SK-N-SH (cell line): ENCODE results near the gene IL6ST. TPM values are rescaled to one million over a fixed set of nuclear protein-coding genes. Genes with fewer than 3 reads are reported as not detected.

Source experiments
- CTCF ChIA-PET: fragments of 300-600, 350-600 bp; formaldehyde crosslinking; extraction: SDS; loops from one replicate; lab custom pipeline; 2021; lab: Yijun Ruan, JAX
- POLR2A ChIA-PET: fragments of 350-600 bp; sonication (Branson Sonifier 250); formaldehyde crosslinking; extraction: SDS; loops from one replicate; lab custom pipeline; 2020; ENCODE audit warnings: antibody characterized with exemption, inconsistent platforms; lab: Yijun Ruan, JAX
- DNase-seq: peaks from one replicate; pipeline ENCODE4 v3.0.0; 2012
- H2AFZ ChIP-seq: fragments of 200-600 bp; sonication (generic); 2 replicates; pipeline ENCODE4 v1.8.1; 2016; ENCODE audit warnings: antibody characterized with exemption, mild to moderate bottlenecking, low read depth
- H3F3A ChIP-seq: fragments of 200-600 bp; sonication (generic); replicated peaks from 2 replicates; pipeline ENCODE3; 2016; ENCODE audit warnings: antibody characterized with exemption, mild to moderate bottlenecking; ENCODE audit not compliant: insufficient read depth
- H3K27ac ChIP-seq, 2 experiments: fragments of 200-500 bp in 1 of 2; fragments of 200-600 bp in 1 of 2; sonication (Bioruptor generic) in 1 of 2; sonication (generic), shearing (Covaris generic) in 1 of 2; 2 replicates each; pipeline versions ENCODE4 v1.5.1 to v1.6.1; 2014 to 2016; ENCODE audit warnings: low read depth in 2 of 2, inconsistent platforms in 1 of 2, low read length in 1 of 2, mild to moderate bottlenecking in 1 of 2, mixed read lengths in 1 of 2
- H3K27me3 ChIP-seq: fragments of 200-600 bp; sonication (generic), shearing (Covaris generic); 2 replicates; pipeline ENCODE4 v1.6.1; 2016; ENCODE audit warnings: mixed run types; ENCODE audit not compliant: insufficient read depth
- H3K36me3 ChIP-seq, 2 experiments: fragments of 200-500 bp in 1 of 2; fragments of 200-600 bp in 1 of 2; sonication (Bioruptor generic) in 1 of 2; sonication (generic) in 1 of 2; replicated peaks in 1 of 2; 2 replicates each; pipeline versions ENCODE3 to v1.5.1; 2014 to 2016; ENCODE audit warnings: low read length in 1 of 2, mild to moderate bottlenecking in 1 of 2; ENCODE audit not compliant: insufficient read depth in 2 of 2, control insufficient read depth in 1 of 2
- H3K4me1 ChIP-seq, 2 experiments: fragments of 200-500 bp in 1 of 2; fragments of 200-600 bp in 1 of 2; sonication (Bioruptor generic) in 1 of 2; sonication (generic), shearing (Covaris generic) in 1 of 2; 2 replicates each; pipeline versions ENCODE4 v1.5.1 to v1.6.1; 2014 to 2016; ENCODE audit warnings: low read depth in 1 of 2, low read length in 1 of 2, mixed run types in 1 of 2; ENCODE audit not compliant: insufficient read depth in 2 of 2, control insufficient read depth in 1 of 2
- H3K4me2 ChIP-seq: fragments of 200-600 bp; sonication (generic), shearing (Covaris generic); 2 replicates; pipeline ENCODE4 v1.6.1; 2017; ENCODE audit warnings: mixed run types
- H3K4me3 ChIP-seq, 2 experiments: fragments of 200-500 bp in 1 of 2; fragments of 200-600 bp in 1 of 2; sonication (Bioruptor generic) in 1 of 2; sonication (generic), shearing (Covaris generic) in 1 of 2; 2 replicates each; pipeline versions ENCODE4 v1.5.1 to v1.8.1; 2014 to 2016; ENCODE audit warnings: low read depth in 2 of 2, inconsistent platforms in 1 of 2, low read length in 1 of 2, mild to moderate bottlenecking in 1 of 2, mixed read lengths in 1 of 2, moderate library complexity in 1 of 2
- H3K79me2 ChIP-seq: fragments of 200-600 bp; sonication (generic); 2 replicates; pipeline ENCODE4 v1.8.1; 2017; ENCODE audit warnings: mild to moderate bottlenecking; ENCODE audit not compliant: insufficient read depth
- H3K9ac ChIP-seq: fragments of 200-600 bp; sonication (generic); 2 replicates; pipeline ENCODE4 v1.6.1; 2017; ENCODE audit warnings: mixed run types
- H3K9me2 ChIP-seq: fragments of 200-600 bp; sonication (generic); 2 replicates; pipeline ENCODE4 v1.6.1; 2017; ENCODE audit warnings: mixed run types
- H3K9me3 ChIP-seq: fragments of 200-600 bp; sonication (generic); 2 replicates; pipeline ENCODE4 v1.6.1; 2017; ENCODE audit warnings: mixed run types, mild to moderate bottlenecking, moderate library complexity
- H4K20me1 ChIP-seq: fragments of 200-600 bp; sonication (generic); 2 replicates; pipeline ENCODE4 v1.6.1; 2017; ENCODE audit warnings: mild to moderate bottlenecking, mixed run types; ENCODE audit not compliant: insufficient read depth
- ELF1 ChIP-seq: IDR thresholded peaks from 2 replicates; pipeline ENCODE4 v1.4.0; 2012
- EP300 ChIP-seq, 2 experiments: IDR thresholded peaks; 2 replicates each; pipeline versions ENCODE4 v1.4.0 to v1.6.1; 2012; ENCODE audit warnings: borderline replicate concordance in 1 of 2, low read depth in 1 of 2, low read length in 1 of 2
- GABPA ChIP-seq: IDR thresholded peaks from 2 replicates; pipeline ENCODE4 v1.4.0; 2012; ENCODE audit warnings: low read depth, mild to moderate bottlenecking
- GATA2 ChIP-seq: sonication (generic); formaldehyde crosslinking; IDR thresholded peaks from 2 replicates; pipeline ENCODE4 v1.5.0; 2020; ENCODE audit warnings: mild to moderate bottlenecking, missing genetic modification reagents
- IRF3 ChIP-seq: fragments of 150-350 bp; IDR thresholded peaks from 2 replicates; pipeline ENCODE4 v1.6.1; 2016; ENCODE audit warnings: mild to moderate bottlenecking, low read depth, low read length
- MEF2A ChIP-seq: IDR thresholded peaks from 2 replicates; pipeline ENCODE4 v1.4.0; 2012; ENCODE audit warnings: low read depth, borderline replicate concordance
- NFIC ChIP-seq: IDR thresholded peaks from 2 replicates; pipeline ENCODE4 v1.4.0; 2012; ENCODE audit warnings: borderline replicate concordance
- PBX3 ChIP-seq: IDR thresholded peaks from 2 replicates; pipeline ENCODE4; 2012
- POLR2AphosphoS5 ChIP-seq: IDR thresholded peaks from 2 replicates; pipeline ENCODE4 v1.6.1; 2012; ENCODE audit warnings: low read depth, low read length
- RAD21 ChIP-seq: IDR thresholded peaks from 2 replicates; pipeline ENCODE4 v1.6.1; 2012; ENCODE audit warnings: mild to moderate bottlenecking, low read length
- RCOR1 ChIP-seq: fragments of 150-350 bp; IDR thresholded peaks from 2 replicates; pipeline ENCODE4 v1.6.1; 2017; ENCODE audit warnings: antibody characterized with exemption, low read length
- REST ChIP-seq: IDR thresholded peaks from 2 replicates; pipeline ENCODE4 v1.6.1; 2012; ENCODE audit warnings: mild to moderate bottlenecking, low read depth, low read length, moderate library complexity
- RFX5 ChIP-seq: IDR thresholded peaks from 2 replicates; pipeline ENCODE4 v1.6.1; 2012; ENCODE audit warnings: mild to moderate bottlenecking, improper control_type of control experiment, low read length
- RXRA ChIP-seq: IDR thresholded peaks from 2 replicates; pipeline ENCODE4 v1.4.0; 2012; ENCODE audit warnings: low read depth, mild to moderate bottlenecking, borderline replicate concordance
- SMC3 ChIP-seq: IDR thresholded peaks from 2 replicates; pipeline ENCODE4 v1.6.1; 2012; ENCODE audit warnings: low read depth, low read length, improper control_type of control experiment
- TCF12 ChIP-seq: IDR thresholded peaks from 2 replicates; pipeline ENCODE4 v1.4.0; 2012
- ZBTB33 ChIP-seq: IDR thresholded peaks from 2 replicates; pipeline ENCODE4 v1.4.0; 2012; ENCODE audit warnings: low read depth, borderline replicate concordance
- WGBS: methylation state at CpG from one replicate; pipeline ENCODE4 v1.1.6; 2017; ENCODE audit warnings: low lambda C conversion rate; 5-methylcytosine and 5-hydroxymethylcytosine counted together
- polyA plus RNA-seq, 3 experiments: library from polyadenylated mRNA; depleted of rRNA; stranded (reverse); fragments of >200 nt; gene quantifications; 2 replicates each; pipeline ENCODE4 v1.2.3, GENCODE V29; 2012
- TF ChIP-seq, protein P1 (sequence below): IDR thresholded peaks from 2 replicates; pipeline ENCODE4 v1.4.0; 2012; ENCODE audit warnings: low read depth
- TF ChIP-seq, protein P2 (sequence below): fragments of 200-600 bp; sonication (generic); IDR thresholded peaks from 2 replicates; pipeline ENCODE4 v1.6.1; 2017; ENCODE audit warnings: antibody characterized with exemption, mild to moderate bottlenecking, moderate library complexity

IL6ST gene
- polyA plus RNA-seq, 1 of the 3 experiments (the other 2 are of a cell fraction) = 16.0 TPM

DNA sequence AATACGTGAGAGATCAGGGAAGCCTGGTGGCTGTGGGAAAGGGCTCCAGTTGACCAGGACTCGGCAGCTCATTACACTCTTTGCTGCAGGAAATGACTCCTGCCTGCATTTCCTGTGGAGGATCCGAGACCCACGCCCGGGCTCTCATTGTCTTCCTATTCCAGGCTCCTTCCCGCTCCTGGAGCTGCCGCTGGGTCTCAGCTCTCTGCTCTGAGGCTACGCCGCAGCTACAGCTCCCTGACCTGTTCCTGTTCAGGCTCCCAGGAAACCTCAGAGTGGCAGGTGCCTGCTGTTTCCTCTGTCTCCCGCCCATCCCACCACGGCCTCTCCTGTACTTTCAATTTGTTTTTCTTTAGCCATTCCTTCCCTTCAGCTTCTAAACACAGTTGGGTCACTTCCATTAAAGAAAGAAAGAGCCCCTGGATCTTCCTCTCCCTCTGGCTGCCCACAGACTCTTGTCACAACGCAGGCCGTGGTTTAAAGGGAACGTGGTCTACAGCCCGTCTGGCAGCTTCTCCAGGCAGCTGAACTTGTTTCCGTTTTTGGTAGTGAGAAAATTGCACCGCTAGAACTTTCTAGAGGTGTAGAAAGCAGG, 71.5 kb downstream of the IL6ST start:
- no peaks in the 10 kb centered on the region for H3K36me3 ChIP-seq
- H3K9ac ChIP-seq = no peak overlapping the region
- ChIA-PET CTCF (interaction anchor here (2.4 kb wide), 1 partner anchor 278 kb away, joined by 6 read pairs; no protein-coding TSS in a partner anchor), POLR2A (no interaction called here)
- H2AFZ ChIP-seq = peak overlapping the region; percentile 72
- no peaks in the 10 kb centered on the region for H3K27me3 ChIP-seq
- H3K4me2 ChIP-seq = no peak overlapping the region
- H4K20me1 ChIP-seq = no peaks in the 10 kb centered on the region
- no peak for TF ChIP-seq RXRA
- no peak for TF ChIP-seq MEF2A
- TF ChIP-seq PBX3 = no peak
- TF ChIP-seq TCF12 = no peak
- TF ChIP-seq IRF3 = no peak
- no peak for TF ChIP-seq ZBTB33
- TF ChIP-seq GABPA = no peak
- no peak for TF ChIP-seq REST
- no peak for TF ChIP-seq POLR2AphosphoS5
- TF ChIP-seq, protein P1, sequence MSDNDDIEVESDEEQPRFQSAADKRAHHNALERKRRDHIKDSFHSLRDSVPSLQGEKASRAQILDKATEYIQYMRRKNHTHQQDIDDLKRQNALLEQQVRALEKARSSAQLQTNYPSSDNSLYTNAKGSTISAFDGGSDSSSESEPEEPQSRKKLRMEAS = no peak
- TF ChIP-seq ELF1 = no peak
- TF ChIP-seq SMC3 = no peak
- TF ChIP-seq EP300 (IDR thresholded peaks at IDR 0.05; ENCODE audit: borderline replicate concordance in 1 of 2, low read depth in 1 of 2, low read length in 1 of 2) = no peak
- no peak for TF ChIP-seq GATA2 (CRISPR knock-in tag)
- TF ChIP-seq RFX5 = no peak
- TF ChIP-seq RAD21 = no peak
- TF ChIP-seq NFIC = no peak
- no peak for TF ChIP-seq RCOR1
- TF ChIP-seq, protein P2, sequence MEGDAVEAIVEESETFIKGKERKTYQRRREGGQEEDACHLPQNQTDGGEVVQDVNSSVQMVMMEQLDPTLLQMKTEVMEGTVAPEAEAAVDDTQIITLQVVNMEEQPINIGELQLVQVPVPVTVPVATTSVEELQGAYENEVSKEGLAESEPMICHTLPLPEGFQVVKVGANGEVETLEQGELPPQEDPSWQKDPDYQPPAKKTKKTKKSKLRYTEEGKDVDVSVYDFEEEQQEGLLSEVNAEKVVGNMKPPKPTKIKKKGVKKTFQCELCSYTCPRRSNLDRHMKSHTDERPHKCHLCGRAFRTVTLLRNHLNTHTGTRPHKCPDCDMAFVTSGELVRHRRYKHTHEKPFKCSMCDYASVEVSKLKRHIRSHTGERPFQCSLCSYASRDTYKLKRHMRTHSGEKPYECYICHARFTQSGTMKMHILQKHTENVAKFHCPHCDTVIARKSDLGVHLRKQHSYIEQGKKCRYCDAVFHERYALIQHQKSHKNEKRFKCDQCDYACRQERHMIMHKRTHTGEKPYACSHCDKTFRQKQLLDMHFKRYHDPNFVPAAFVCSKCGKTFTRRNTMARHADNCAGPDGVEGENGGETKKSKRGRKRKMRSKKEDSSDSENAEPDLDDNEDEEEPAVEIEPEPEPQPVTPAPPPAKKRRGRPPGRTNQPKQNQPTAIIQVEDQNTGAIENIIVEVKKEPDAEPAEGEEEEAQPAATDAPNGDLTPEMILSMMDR = no peak
- no peak for DNase-seq
- no peaks in the 10 kb centered on the region for H3K79me2 ChIP-seq
- H3K9me2 ChIP-seq = no peaks in the 10 kb centered on the region
- H3K4me1 ChIP-seq = no peaks in the 10 kb centered on the region; a peak in 1 of 4 replicates
- no peak overlapping the region for H3K4me3 ChIP-seq
- no peak overlapping the region for H3K27ac ChIP-seq
- H3K9me3 ChIP-seq = no peaks in the 10 kb centered on the region
- H3F3A ChIP-seq = no peaks in the 10 kb centered on the region
- 86% methylated on average over 17 of the region's 17 CpGs for WGBS
